GM18907 (cell line): ENCODE results near the gene SHC3.

Source experiments
- ATAC-seq: cut with Tn5 transposase; IDR thresholded peaks from one replicate; pipeline ENCODE4 v1.9.1; 2021; ENCODE audit warnings: mild to moderate bottlenecking, moderate library complexity; ENCODE audit not compliant: unreplicated experiment

The SHC3 gene

GRCh38 chr9:88971131-88971960, 207.3 kb downstream of the SHC3 start:
- ATAC-seq = no peak

DNA sequence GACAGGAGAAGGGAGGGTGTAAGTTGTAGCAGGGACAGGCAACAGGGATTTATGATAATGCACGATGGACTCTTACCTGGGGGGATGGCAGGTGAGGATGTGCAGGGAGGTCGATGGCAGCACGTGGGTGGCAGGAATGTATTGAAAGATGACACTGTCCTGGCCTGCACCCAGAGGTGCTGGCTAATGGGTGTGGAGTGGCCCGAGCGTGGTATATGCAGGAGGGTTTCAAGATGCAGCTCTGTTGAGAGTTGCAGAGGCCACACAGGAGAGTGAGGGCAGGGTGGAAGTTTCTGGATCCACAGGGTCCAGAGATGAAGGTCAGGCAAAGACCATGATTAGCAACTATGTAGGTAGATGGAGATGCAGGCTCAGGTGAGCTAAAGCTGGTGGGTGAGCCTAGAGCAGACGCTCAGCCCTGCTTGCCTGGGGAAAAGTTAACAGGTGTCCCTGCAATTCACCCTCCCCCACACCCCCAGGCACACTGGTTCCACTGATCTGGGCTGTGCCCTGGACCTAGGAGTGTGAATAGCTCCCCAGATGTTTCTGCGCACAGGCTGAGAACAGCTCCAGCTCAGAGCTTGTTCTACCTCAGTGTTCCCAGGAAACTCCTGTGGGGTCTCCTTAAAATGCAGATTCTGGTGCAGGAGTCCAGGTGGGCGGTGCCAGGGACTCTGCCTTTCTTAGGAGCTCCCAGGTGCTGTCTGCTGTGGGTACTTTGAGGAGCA, 208.8 kb downstream of the SHC3 start:
- no peak for ATAC-seq

GRCh38 chr9:88968799-88969198, 209.8 kb downstream of the SHC3 start:
- no peak for ATAC-seq

GRCh38 chr9:88966894-88967676, 211.5 kb downstream of the SHC3 start:
- no peak for ATAC-seq

GRCh38 chr9:88965473-88965872, 213.1 kb downstream of the SHC3 start:
- no peak for ATAC-seq

- ATAC-seq = no peak
Measured at GRCh38 chr9:88960632-88961031, 218.0 kb downstream of the SHC3 start.

DNA sequence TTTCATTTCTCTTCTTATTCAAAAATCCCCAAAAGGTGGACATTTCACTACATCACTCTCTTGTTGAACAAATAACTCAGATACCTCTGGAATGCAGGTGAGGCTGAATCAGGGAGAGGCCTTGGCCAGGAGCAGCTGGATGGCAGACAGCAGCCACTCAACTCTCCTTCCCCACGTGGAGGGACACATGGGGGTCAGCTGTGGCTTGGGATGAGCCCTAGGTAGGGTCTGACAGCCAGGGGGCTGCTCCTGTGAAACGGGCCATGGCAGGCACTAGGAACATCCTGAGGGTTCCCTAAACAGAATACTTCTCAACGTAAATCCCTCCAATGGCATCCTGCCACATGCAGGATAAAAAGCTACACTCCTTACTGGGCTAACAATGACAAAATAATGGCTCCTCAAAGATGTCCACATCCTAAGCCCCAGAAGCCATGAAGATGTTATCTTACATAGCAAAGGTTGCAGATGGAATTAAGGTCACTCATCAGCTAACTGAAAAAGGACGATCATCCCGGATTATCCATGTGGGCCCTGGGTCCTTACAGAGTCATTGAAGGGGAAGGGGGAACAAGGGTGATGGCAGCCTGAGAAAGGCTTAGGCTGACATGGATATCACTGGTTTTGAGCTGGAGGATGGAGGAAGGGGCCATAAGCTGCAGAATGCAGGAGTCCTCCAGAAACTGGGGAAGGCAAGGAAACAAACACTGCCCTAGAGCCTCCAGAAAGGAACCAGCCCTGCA, 218.7 kb downstream of the SHC3 start:
- ATAC-seq = no peak

GRCh38 chr9:88957526-88957925, 221.1 kb downstream of the SHC3 start:
- ATAC-seq = no peak
